GM18951 (cell line): ENCODE data around the gene PPY.

Experiments used
- POLR2A ChIP-seq: IDR thresholded peaks from 4 replicates; pipeline ENCODE4 v1.6.1; 2011; ENCODE audit warnings: mild to moderate bottlenecking; ENCODE audit not compliant: insufficient read length, insufficient read depth; ENCODE audit errors: extremely low read depth
- in situ Hi-C: fragments of 300-500 bp; cut with MboI; formaldehyde crosslinking; loops from one replicate; pipeline ENCODE4 v1.12.0; 2022; ENCODE audit warnings: low sequenced_read_pairs, mixed read lengths, inconsistent platforms; ENCODE audit not compliant: unreplicated experiment

Gene PPY

GRCh38 chr17:43914451-43914850 lies 27.8 kb downstream of the PPY start:
- in situ Hi-C loops = no loop called here
- no peak for TF ChIP-seq POLR2A

GRCh38 chr17:43913584-43913983 lies 28.7 kb downstream of the PPY start:
- no peak for TF ChIP-seq POLR2A
- in situ Hi-C loops = no loop called here

DNA sequence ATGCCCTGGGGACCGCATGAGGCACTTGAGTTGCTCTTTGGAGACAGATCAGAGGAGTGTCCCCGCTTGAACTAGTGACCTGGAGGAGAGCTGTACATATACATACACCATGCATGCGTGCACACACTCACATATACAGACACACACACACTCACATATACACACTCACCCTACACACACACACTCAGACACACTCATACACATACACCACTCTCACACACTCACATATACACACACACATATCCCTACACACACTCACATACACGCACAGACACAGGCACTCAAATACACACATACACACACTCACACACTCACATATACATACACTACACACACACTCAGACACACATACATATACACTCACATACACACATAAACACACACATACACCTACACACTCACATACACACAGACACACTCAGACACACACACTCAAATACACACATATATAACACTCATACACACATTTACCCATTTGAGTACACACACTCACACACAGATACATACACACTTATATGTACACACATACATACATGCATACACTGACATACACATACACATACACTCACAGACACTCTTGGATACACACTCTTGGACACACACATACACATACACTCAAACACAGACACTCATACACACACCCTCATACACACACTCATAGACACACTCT lies 29.5 kb downstream of the PPY start:
- TF ChIP-seq POLR2A = no peak
- in situ Hi-C loops = no loop called here

DNA sequence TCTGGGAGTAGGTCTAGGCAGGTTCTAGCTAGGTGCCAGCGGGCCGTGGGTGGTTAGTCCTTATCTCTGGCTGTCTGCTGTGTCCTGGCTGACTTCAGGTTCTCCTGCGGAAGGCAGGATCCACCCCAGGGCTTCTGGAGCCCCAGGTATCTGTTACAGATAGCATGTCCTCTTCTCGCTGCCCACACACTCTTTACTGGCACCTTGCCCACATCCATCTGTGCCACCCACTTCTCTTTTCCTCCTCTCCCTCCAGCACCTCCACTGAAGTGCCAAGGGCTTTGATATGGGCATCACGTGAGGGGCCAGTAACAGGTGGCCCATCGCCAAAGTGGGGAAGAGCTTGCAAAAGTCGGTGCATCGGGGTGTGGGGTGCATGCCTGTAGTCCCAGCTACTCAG lies 30.4 kb downstream of the PPY start:
- in situ Hi-C loops = no loop called here
- no peak for TF ChIP-seq POLR2A

DNA sequence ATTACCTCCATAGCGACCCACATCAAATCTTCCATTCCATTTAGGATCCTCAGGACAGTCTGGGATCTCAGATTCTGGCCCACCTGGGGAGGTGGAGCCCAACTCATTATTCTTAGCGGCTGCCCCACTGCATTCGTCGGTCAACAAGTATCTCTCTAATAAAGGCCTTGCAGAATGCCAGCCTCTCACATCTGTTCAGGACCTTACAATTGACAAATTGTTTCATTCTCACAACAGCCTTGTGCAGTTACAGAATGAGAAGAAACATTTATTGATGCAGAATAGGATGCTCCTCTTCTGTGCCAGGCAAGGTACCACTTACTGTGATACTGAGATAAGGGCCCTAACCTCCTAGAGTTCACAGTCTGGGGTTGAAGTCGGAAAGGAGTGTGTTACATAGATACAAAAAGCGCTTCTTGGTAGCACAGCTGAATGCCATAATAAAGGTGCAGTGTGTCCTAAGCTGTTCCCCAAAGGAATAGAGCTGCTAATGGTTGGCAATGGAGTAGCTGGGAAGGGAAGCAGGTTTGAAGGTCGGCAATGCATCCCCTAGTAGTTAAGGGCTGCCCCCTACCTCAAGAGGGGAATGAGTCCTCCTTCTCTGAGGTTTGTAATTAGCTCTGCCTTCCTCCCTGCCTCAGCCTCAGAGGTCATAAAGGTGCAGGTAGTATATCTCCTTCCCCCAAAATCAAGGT lies 32.6 kb downstream of the PPY start:
- in situ Hi-C loops = no loop called here
- TF ChIP-seq POLR2A = no peak

DNA sequence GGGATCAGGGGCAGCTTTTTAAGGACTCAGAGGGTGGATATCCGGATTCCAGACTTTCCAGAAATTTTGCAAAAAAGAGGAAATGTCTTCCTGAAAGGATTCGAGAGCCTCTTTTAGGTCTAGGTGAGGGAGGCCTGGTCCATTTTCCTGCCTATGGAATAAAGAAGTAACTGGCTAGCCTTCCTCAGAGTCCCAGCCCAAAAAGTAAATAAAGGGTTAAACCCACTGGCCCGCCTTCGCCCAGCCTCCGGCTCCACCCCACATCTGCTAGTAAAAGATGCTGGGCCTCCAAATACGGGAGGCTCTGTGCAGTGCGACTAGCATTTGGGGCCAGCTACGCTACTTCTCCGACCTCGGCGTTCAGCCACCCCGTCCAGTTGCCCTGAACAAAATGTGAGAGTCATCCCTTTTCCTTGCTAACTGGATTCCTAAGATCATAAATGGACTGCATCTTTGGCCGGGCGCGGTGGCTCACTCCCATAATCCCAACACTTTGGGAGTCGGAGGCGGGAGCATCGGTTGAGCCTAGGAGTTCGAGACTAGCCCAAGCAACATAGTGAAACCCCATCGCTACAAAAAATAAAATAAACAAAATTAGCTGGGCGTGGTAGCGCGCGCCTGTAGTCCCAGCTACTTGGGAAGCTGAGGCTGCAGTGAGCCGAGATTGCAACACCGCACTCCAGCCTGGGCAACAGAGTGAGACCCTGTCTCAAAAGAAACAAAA lies 34.1 kb downstream of the PPY start:
- in situ Hi-C loops = no loop called here

DNA sequence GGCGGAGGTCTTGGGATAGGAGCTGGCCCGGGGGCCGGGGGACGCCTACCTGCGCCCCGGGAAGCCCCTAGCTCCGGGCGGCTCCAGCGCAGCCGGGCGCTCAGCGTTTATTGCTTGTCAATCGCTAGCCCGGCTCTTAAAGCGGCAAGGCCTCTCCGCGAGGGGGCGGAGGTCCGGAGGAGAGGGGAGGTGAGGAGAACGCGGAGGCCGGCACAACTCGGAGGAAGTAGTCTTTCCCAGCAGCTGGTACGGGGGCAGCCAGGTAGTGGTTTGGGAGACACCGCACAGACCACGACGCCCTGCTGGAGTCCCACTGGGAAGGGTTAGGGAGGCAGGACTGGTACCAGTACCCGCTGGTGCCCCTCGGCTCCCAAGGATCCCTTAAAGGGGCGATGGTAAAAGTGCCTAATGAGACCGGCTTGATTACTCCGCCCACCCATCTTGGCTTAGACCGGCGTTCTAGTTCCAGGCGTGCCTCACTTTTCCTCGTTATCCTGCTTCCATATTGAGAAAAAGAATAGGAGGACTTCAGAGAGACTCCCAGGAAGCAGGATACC lies 34.8 kb downstream of the PPY start, which contains the start of gene MPP2:
Gene MPP2, minus strand, starts transcription at position 112 of the 557 bp plus-strand sequence. CDS start 3,076 bp downstream, outside the sequence.
- in situ Hi-C loops = no loop called here
- no peak for TF ChIP-seq POLR2A

More for the DNA sequence above, 34.1 kb downstream of the PPY start:
- TF ChIP-seq POLR2A = no peak

DNA sequence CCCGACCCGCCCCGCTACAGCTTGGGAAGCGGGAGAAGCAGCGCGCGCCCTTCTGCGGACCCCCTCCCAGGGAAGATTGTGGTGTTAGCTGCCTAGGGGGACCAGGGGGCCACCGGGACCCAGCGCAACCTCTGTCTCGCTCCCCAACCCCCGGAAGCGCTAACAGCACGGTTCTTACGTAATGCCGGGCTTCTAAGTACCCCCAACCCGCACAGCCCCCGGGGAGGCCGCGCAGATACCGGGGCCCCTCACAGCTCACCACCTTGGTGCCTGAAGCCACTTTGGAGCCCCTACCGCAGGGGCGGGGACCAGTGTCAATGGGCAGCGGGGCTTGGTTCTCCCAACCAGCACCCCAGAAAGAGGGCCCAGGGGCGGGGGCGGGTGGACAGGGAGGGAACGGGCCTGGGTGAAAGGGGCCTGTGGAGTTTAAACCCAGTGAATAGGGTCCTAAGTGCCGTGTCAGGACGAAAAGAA lies 35.3 kb downstream of the PPY start:
- in situ Hi-C loops = no loop called here
- no peak for TF ChIP-seq POLR2A

GRCh38 chr17:43905985-43906852 lies 36.1 kb downstream of the PPY start:
- in situ Hi-C loops = no loop called here
- TF ChIP-seq POLR2A = no peak

GRCh38 chr17:43905400-43905984 lies 36.8 kb downstream of the PPY start:
- no peak for TF ChIP-seq POLR2A
- in situ Hi-C loops = no loop called here

- no peak for TF ChIP-seq POLR2A
- in situ Hi-C loops = no loop called here
Measured at GRCh38 chr17:43901861-43902589, 40.3 kb downstream of the PPY start.

DNA sequence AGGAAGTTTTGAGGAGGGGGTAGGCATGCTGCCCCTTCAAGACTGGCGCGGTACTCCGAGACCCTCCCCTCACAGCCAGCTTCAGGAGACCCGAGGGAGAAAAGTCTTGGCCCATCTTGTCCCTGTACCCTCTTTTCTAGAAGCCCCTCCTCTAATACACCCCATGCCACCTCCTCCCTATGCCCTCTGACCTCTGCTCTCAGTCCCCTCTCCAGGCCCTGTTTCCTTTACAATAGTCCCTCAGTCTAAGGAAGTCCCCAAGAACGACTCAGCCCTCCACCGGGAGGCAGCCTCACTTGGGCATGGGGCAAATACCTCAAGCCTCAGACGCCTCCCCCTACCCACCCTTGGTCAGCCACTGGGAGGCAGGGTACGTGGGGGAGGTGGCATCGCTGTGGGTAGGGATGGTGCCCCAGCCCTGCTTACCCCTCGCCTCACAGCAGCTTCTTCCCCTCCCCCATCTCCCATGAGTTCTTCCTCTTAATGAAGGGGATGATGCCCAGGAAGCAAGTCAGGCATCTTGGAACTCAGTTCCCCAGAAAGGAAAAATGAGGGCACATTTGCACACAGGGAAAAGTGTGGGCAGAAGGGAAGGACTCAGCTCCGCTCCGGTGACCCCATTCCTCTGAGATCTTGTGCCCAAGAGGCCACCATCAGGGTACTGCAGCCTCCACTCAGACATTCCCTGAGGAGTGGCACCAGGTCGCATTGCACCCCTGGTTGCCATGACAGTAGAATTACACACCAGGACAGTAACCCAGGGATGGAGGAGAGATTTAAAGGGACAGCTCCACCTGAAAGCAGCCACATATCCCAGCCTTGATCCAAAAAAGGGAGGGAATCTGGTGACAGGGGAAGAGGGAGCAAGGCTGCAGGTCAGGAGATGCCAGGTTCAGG lies 41.2 kb downstream of the PPY start:
- in situ Hi-C loops = no loop called here
- TF ChIP-seq POLR2A = no peak
